SHP77 treated with DMSO at 0.1 percent for 48 hours (cell line): ENCODE data around the gene MOK.
"Not testable (repeated sequence)": the region's sequence is repeated elsewhere in the genome, so short reads cannot be mapped to it uniquely, and the experiment has no call there.

Source experiments
- DNase-seq: peaks from one replicate; lab custom pipeline; 2025; lab: John Stamatoyannopoulos, UW

MOK gene

DNA sequence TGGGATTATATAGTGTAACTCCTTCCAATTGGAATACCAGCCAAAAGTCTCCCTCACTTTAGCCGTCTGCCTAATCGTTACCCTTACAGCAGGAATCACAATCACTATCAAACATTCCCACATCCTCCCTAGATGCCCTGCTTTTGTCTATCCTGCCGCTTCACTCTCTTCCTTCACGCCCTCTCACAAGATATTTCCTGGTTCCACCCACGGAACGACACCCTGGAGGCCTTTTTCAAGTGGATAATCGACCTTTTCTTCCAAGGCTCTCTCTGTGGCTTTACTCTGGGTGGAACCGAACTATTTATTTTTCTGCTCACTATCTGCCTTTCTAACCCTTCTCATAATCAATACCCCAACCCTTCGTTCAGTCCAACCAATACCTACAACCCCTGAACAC, 58.9 kb downstream of the MOK start:
- no peak for DNase-seq

DNA sequence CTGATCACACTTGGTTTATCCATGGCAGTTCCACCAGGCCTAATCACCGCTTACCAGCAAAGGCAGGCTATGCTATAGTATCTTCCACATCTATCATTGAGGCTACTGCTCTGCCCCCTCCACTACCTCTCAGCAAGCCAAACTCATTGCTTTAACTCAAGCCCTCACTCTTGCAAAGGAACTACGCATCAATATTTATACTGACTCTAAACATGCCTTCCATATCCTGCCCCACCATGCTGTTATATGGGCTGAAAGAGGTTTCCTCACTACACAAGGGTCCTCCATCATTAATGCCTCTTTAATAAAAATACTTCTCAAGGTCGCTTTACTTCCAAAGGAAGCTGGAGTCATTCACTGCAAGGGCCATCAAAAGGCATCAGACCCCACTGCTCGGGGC, 61.2 kb downstream of the MOK start:
- DNase-seq = not testable (repeated sequence)

DNA sequence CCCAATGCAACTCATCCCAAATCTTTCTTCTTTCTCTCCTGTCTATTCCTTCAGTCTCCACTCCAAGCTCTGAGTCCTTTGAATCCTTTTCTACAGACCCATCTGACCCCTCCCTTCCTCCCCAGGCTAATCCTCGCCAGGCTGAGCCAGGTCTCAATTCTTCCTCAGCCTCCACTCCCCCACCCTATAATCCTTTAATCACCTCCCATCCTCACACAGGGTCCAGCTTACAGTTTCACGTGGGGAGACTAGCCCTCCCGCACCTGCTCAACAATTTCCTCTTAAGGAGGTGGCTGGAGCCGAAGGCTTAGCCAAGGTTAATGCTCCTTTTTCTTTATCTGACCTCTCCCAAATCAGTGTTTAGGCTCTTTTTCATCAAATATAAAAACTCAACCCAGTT, 63.8 kb downstream of the MOK start:
- no peak for DNase-seq

DNA sequence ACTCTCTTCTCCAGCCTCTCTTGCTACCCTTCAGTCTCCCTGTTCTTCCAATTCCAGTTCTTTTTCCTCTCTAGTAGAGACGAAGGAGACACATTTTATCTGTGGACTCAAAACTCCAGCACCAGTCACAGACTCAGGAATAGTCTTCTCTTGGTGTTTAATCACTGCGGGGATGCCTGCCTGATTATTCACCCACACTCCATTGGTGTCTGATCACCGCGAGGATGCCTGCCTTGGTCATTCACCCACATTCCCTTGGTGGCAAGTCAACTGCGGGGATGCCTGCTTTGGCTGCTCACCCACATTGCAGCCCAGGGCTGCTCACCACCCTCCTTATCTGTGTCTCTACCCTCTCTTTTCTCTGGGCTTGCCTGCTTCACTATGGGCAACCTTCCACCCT, 64.5 kb downstream of the MOK start:
- not testable (repeated sequence) for DNase-seq

DNA sequence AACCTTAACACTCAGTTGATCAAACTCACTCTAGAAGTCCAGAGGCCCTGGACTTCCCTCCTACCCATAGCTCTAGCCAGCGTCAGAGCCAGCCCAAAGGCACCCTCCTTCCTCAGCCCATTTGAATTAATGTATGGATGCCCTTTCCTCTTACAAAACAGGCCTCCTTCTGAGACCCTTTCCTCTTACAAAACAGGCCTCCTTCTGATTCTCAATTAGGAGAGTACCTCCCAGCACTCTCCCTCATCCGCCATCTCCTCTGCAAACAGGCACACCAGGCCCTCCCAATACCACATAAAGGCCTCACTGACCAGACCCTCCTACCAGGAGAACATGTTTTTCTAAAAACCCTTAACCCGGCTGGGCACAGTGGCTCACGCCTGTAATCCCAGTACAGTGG, 65.7 kb downstream of the MOK start:
- DNase-seq = no peak

DNA sequence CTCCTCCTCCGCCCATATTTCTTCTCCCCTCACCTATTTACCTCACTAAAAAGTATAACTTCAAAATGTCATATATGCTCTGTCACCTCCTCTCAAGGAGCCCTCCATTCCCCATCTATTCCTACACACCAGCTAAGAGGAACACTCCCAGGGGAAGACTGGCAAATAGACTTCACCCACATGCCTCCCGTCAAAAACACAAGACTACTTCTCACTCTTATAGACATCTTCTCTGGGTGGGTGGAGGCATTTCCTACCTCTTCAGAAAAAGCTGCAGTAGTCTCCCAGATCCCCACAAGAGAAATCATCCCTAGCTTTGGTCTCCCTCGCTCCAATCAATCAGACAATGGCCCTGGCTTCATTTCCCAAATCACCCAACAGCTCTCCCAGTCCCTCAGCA, 66.2 kb downstream of the MOK start:
- DNase-seq = no peak

DNA sequence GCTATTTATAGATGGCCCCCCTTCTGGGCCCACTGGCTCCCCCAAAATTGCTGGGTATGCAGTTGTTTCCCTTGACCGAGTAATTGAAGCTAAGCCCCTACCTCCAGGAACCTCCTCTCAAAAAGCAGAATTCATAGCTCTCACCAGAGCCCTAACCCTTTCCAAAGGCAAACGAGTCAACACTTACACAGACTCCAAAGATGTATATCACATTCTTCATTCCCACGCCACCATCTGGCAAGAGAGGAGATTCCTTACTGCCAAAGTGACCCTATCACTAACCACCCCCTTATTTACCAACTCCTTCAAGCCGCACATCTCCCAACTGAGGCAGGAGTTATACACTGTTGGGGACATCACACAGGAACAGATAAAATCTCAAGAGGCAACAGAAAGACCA, 66.8 kb downstream of the MOK start:
- DNase-seq = no peak

DNA sequence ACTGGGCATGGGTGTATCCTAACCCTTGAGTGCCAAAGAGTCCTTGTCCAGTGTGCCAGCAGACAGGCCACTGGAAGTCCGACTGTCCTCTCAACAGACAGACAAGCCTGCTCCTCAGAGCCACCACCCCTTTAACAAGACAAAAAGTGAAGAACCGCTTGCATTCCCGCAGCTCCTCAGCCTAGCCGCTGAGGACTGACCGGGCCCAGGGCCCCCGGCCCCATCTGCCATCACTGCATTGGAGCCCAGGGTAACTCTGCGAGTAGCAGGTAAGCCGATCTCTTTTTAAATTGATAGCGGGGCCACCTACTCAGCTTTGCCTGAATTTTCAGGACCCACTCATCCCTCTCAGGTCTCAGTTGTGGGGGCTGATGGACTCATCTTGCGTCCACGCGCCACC, 68.9 kb downstream of the MOK start:
- no peak for DNase-seq

DNA sequence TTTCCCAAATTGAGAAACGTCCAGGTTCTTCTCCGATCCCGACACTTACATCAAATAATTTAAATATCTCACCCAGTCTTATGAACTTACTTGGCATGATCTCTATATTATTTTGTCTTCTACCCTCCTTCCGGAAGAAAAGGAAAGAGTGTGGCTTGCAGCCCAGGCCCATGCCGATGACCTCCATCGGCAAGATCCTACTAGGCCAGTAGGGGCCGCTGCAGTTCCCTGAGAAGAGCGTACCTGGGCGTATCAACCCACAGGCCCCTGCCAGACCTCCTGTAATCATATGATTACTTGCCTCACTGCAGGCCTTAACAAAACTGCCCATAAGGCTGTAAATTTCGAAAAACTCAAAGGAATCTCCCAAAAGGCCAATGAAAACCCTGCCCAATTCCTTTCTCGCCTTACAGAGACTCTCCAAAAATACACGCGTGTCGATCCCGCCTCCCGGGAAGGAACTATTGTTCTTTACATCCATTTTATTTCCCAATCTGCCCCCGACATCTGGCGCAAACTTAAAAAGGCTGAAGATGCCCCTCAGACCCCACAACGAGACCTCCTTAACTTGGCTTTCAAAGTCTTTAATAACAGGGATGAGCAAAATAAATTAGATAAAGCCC, 69.6 kb downstream of the MOK start:
- DNase-seq = peak; percentile 23

DNA sequence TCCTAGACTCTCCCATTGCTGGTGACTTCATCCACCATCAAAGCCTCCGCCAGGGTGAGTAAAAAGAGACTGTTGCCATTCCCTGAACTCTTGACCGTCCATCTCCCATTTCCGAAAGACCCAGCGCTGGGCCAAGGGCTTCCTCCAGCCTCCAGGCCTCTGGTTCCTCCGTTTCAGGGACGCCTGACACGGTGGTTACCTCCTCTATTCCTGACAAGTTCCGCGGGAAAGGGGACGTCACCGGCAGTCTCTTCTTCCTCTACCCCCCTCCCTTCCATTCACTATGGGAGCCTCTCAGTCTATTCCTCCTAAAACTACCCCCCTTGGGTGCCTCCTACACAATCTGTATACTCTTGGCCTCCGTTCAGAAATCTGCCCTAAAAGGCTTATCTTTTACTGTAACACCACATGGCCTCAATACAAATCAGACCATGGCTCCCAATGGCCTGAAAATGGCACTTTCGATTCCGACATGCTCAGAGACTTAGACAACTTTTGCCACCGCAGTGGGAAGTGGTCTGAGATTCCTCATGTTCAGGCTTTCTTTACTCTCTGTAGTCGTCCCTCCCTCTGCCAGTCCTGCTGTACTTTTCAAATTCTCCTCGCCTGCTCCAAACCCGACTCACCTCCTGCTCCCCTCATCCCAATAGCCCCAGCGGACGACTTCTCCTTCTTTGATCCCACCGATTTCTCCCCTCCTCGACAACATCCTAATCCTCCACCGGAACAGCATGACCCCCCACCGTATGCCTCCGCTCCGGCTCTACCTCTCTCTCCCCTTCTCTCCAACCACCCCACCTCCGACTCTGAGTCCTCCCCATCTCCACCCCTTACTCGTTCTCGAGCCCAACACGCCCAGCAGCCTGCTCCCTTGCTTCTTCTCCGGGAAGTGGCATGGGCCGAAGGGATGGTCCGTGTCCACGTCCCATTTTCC, 70.4 kb downstream of the MOK start:
- DNase-seq = no peak

DNA sequence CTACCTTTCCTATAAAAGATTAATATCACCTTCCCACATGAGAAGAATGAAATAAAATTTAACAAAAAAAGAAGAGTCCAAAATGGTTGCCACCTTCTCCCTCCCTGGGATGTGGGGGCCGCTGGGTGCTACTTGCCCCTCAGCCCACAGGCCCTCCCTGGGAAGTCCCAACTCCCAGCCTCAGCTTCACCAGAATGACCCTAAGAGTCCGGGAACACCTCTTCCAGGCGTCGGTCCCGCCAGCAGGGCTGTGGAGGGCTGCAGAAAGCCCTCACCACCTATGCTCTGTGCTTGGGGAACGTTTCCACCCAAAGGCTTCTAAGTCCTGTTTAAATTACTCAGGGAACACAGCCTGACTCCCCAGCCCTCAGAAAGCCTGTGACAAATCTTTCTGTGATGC, 71.9 kb downstream of the MOK start:
- no peak for DNase-seq

DNA sequence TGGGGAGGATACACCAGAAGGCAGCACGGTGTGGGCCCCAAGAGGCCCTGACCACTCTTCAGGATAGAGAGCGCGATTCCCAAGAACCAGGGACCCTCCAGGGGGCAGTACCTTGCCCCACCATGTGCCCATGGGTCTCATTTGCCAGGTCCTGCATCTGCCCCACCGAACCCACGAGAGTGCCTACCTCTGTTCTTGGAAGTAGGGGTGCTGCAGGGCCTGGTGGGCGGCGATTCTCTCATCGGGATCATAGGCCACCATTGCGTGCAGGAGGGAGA, 72.7 kb downstream of the MOK start:
- DNase-seq = no peak

DNA sequence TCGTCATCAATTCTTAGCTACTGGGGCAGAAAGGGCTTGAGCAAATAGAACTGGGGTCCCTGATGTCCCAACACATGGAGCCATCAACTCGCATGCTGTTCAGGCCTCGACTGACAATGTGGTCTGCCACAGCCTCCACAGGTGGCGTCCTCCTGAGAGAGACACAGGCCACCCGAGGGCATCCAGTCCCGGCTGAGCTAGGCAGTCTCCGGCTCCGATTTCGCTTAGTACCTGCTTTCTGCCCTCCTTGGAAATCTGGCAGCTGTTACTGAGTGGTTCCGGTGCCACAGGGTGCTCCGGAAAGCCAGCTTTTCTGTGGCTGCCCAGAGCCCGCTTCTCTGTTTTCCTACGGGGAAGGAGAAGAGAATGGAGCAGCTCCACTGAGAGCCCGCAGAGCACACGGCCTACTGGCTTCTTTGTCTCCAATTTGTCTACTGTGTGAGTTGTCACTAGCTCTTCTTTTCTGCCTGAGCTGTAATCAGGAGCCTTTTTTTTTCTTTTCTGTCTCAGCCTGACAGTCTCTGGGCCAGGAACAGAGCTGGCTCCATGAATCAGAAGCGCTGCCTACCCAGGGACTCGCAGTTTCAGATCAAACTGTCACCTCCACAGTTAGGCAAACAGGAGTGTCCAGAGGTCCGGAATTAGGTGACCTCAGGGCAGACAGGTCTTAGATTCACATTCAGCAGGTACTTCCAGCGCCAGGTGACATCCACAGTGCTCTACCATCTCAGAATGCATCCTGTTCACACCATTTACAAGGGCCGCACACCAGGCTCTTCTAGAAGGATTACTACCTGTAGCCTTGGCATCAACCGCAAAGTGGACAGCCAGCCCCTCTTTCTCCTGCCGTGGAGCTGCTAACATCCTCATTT, 73.3 kb downstream of the MOK start:
- no peak for DNase-seq

DNA sequence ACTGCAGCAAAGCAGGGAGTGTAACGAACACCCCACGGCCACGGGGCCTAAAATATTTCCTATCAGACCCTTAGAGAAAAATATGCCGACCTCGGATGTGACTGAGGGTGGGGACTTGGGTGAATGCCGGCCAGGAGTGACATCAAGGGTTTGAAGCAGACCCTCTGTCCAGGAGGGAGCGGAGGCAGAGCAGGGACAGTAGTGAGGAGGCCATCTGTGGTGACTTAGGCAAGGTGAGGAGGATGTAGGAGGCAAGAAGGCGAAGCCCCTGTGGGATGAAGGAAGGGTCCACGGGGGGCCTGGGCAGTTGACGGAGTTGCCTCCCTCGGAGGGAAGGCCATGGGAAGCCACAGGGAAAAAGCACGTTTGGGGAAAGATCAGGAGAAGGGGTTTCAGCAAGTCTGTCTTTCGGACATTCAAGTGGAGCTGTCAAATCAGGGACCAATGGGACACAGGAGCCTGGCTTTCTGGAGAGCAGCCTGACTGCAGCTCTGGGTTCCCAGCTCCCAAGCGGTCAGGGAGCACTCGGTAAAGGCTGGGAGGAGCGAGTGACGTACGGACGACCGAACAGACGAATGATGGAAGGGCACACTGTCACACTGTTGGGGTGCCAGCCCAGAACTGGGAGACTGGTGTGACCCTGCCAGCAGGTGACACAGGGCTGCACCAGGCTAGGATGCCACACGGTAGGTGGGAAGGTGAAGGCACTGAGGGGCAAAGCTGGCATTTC, 74.3 kb downstream of the MOK start:
- no peak for DNase-seq

DNA sequence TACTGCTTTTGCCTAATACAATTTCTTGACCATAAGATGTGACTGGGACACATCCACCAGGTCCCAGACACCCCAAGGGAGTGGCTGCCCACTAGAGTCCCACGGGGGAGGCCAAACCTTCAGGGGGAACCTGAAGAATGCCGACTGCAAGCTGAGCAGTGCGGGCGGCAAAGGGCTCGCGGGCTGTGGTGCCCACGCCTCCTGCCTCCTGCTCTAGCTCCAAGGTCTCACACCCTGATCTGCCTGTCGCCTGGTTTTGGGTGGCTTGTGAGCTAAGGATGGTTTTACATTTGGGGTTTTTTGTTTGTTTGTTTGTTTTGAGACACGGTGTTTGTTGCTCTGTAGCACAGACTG, 75.2 kb downstream of the MOK start:
- no peak for DNase-seq

DNA sequence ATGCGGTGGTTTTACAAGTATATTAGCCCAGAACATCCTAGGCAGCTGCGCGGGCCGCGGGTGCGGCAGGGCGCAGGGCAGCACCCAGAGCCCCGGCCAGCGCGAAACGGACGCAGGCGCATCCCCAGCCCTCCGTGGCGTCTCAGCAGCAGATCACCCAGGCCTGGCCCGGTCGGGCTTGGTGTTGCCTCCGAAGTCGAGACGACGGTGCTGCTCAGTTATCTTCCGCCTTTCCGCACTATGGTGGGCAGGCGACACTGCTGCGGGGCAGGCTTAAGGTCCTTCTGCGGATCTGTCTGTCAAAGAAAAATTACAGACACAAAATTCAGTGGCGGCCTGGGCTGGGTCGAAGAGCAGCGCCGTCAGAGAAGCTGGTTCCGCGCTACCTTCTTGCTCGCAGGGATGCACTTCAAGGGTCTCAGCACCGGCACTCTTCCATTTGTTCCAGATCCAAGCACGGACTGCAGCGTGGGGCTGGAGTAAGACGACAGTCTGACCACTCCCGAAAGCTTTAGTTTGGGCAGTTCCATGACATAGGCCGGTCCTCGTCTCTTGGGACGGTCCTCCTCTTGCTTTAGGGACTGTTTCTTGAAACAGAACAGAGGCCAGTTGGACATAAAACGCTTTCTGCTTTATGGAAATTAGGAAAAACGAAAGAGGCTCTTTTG, 75.8 kb downstream of the MOK start:
- DNase-seq = no peak

DNA sequence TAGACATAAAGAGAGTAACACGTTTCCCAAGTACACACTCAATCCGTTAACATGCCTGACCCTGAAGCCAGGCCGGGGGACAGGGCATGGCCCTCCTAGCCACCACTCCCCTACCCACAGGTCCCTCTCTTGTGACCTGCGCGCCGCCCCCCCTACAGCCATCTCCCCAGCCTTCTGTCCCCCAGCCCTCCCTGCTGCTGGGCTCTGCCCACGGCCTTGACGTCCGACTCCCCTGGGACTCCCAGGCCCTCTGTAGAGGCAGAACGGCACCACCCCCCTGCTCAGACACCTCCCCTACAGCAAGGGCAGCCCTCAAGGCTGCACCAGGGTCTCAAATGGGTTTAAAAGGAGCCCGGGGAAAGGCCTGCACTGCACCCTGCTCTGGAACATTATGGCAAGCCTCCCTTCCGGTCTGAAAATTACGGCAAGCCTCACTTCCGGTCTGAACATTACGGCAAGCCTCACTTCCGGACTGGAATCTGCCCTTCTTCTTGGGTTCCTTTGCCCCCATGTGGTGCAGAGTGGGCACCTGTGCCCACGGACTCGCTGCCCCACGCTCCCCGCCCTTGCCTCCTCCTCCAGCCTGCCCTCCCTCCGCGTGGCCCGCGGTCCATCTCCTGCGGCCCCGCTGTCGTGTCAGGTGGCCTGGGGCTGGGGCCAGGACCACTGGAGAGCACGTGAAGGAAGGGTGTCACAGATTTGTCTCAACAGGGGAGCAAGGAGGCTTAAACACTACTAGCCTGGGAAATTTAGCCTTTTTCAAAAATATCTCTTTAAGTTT, 77.6 kb downstream of the MOK start:
- DNase-seq = no peak

DNA sequence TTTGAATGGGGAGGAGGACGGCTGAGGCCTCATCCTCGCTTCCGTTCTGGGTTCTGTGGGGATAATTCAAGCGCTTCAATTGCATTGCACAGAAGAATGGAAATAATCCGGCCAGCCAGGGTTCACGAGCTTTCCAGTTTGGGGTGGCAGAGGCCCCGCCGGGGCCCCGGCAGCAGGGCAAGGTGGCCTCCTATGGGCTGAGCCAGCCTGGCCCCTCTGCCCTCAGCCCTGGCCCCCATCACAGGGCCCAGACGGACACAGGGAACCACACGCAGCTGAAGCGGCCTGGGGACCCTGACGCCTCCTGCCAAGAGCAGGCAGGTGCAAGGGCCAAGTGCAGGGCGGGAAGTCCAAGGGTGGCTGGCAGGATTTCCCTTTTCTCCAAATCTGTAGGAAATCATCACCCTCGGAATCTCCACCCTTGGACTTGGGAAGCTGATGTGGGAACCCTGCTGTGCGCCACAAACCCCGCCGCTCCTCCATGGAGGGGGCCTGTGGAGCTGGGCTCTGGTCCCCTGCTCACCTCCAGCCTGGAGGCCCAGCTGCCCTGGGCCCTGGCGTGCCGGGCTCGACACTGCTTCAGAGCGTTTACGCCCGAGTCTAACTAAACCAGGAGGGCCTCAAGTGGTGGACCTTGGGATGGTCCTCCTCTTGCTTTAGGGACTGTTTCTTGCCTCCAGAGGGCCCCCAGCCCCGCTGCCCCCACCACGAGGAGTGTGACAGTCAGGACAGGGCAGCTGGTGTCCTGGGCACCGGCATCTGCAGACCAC, 78.4 kb downstream of the MOK start:
- no peak for DNase-seq

DNA sequence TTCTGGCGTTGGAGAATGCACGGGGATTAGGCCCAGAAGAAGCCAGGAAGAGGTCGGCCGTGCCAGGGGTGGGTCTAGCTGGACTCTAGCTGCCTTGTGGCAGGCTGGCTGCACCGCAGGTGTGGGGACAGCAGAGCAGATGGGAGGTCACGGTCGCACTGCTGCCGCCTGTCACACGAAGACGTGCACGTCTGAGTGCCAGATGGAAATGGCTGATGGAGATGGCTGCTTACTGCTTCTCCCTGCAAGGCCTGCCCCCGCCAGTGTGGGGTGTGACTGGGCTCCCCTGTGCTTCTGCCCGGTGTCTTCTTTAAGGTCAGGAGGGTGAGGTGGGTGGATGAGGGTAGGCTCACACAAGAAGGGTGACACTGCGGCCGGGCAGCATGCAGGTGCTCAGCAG, 79.0 kb downstream of the MOK start:
- DNase-seq = no peak

DNA sequence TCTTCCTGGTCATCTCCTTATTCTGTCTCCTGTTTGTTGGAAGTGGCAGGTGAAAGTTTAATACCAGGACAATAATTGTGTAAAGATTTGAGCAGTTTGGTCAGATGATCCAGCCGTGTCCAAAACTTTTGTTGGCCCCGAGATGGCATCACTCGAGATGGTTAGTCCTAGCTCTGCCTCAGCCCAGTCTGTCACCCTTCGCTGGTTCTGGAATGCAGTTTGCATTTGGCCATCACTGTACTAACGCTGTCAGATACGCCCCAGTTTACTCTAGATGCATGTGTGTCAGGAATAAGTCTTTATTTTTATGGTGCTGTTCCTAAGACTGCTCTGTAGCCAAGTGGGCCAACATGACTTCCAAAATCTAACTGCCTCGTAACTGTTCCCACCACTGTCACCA, 79.6 kb downstream of the MOK start:
- no peak for DNase-seq
